ENCODE data around the gene CENPU. TPM values are rescaled to one million over a fixed set of nuclear protein-coding genes. Genes with fewer than 3 reads are reported as not detected.

Gene CENPU
- polyA plus RNA-seq, 3 donors = 39.1 to 49.2 (median 47.2) TPM

- no peak for DNase-seq (ENCODE audit: extremely low read depth in 1 of 11, low read depth in 9 of 11, low spot score in 4 of 11)
Observed at GRCh38 chr4:184651899-184652298, 82.0 kb downstream of the CENPU start.

- DNase-seq (ENCODE audit: extremely low read depth in 1 of 11, low read depth in 9 of 11, low spot score in 4 of 11) = peak in 8 of 11 donors; percentile 16 to 43 (median 24)
Observed at GRCh38 chr4:184649971-184650855, 83.7 kb downstream of the CENPU start.

GRCh38 chr4:184649026-184649970 lies 84.6 kb downstream of the CENPU start, which contains the start of the genes CASP3 and PRIMPOL:
CASP3 (minus strand) TSS chr4:184649447; CDS start chr4:184638453, 10,994 bp downstream.
PRIMPOL (plus strand) TSS chr4:184649738; CDS start chr4:184657141, 7,403 bp downstream.
- DNase-seq (ENCODE audit: extremely low read depth in 1 of 11, low read depth in 9 of 11, low spot score in 4 of 11) = peak; percentile 78 to 95 (median 93)

- DNase-seq (ENCODE audit: extremely low read depth in 1 of 11, low read depth in 9 of 11, low spot score in 4 of 11) = peak in 10 of 11 donors; percentile 15 to 49 (median 33)
Observed at GRCh38 chr4:184648313-184649025, 85.4 kb downstream of the CENPU start.

- no peak for DNase-seq (ENCODE audit: extremely low read depth in 1 of 11, low read depth in 9 of 11, low spot score in 4 of 11)
Observed at GRCh38 chr4:184648054-184648312, 85.9 kb downstream of the CENPU start.

- no peak for DNase-seq (ENCODE audit: extremely low read depth in 1 of 11, low read depth in 9 of 11, low spot score in 4 of 11)
Observed at GRCh38 chr4:184647266-184648053, 86.4 kb downstream of the CENPU start.

- no peak for DNase-seq (ENCODE audit: extremely low read depth in 1 of 11, low read depth in 9 of 11, low spot score in 4 of 11)
Observed at GRCh38 chr4:184645904-184646610, 87.8 kb downstream of the CENPU start.

GRCh38 chr4:184644553-184645307 lies 89.2 kb downstream of the CENPU start:
- DNase-seq (ENCODE audit: extremely low read depth in 1 of 11, low read depth in 9 of 11, low spot score in 4 of 11) = no peak

Other genes with a start within 250 kb of the CENPU start
- 10 to 100 TPM; 30.9 to 34.3 (median 32.2) TPM for gene CASP3, start 84.6 kb downstream of the CENPU start, polyA plus RNA-seq (ENCODE audit: insufficient read length in 3 of 3)
- gene PRIMPOL, start 84.4 kb downstream of the CENPU start, polyA plus RNA-seq (ENCODE audit: insufficient read length in 3 of 3) = 10 to 100 TPM; 27.1 to 32.5 (median 32.2) TPM
- 10 to 100 TPM; 43.8 to 61.2 (median 51.9) TPM for gene ACSL1, start 91.9 kb upstream of the CENPU start, polyA plus RNA-seq (ENCODE audit: insufficient read length in 3 of 3)